ENCODE measurements around the gene MTOR. TPM values are rescaled to one million over a fixed set of nuclear protein-coding genes. Genes with fewer than 3 reads are reported as not detected.

The MTOR gene
- total and polyA plus RNA-seq, 10 of the 15 experiments (the other 5 are each of a cell fraction or from before 2014, with no cell fraction given): 6.6 to 41.8 (median 29.8) TPM

DNA sequence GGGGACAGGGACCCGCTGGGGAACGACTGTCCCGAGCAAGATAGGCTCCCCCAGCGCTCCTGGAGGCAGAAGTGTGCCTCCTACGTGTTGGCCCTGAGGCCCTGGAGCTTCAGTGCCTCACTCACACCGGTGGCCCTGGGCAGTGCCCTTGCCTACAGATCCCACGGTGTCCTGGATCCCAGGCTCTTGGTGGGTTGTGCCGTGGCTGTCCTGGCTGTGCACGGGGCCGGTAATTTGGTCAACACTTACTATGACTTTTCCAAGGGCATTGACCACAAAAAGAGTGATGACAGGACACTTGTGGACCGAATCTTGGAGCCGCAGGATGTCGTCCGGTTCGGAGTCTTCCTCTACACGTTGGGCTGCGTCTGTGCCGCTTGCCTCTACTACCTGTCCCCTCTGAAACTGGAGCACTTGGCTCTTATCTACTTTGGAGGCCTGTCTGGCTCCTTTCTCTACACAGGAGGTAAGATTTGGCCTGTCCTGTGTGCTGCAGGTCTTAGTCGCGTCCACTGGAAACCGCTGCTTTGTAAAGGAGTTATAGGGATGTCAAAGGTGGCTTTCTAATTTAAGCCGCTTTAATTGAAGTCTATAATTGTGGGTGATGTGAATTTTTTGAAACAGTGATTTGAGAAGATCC is 11.4 kb upstream of the MTOR start:
- ATAC-seq (peak; percentile 73), FAIRE-seq (no peak), DNase-seq (ENCODE audit: low read depth, low spot score) (no peak)
- Histone ChIP-seq H3K4me2 (ENCODE audit: control insufficient read depth, insufficient read depth) (peak overlapping the region; percentile 96), H3K27me3 (replicated peaks in 1 of 2; ENCODE audit: control insufficient read depth in 2 of 2, insufficient read depth in 2 of 2, low read length in 1 of 2) (no peaks in the 10 kb centered on the region), H3K9ac (ENCODE audit: control insufficient read depth, insufficient read depth, low read length) (peak overlapping the region; percentile 86), H3K79me2 (ENCODE audit: control insufficient read depth, insufficient read depth, low read length) (peaks cover 41% of the 10 kb centered on the region), H3K9me3 (replicated peaks; ENCODE audit: control insufficient read depth, insufficient read depth, low read length) (no peaks in the 10 kb centered on the region), H3K27ac (ENCODE audit: control insufficient read depth, insufficient read depth) (peak overlapping the region; percentile 93), H3K4me1 (ENCODE audit: control insufficient read depth, insufficient read depth, low read length) (no peaks in the 10 kb centered on the region), H2AFZ (ENCODE audit: control insufficient read depth, low read depth, low read length) (peak overlapping the region; percentile 93), H3K4me3 (peak overlapping the region; percentile 87), H3K36me3 (ENCODE audit: control insufficient read depth in 2 of 2, insufficient read depth in 2 of 2, low read length in 1 of 2) (no peaks in the 10 kb centered on the region), H4K20me1 (ENCODE audit: control insufficient read depth, insufficient read depth) (no peaks in the 10 kb centered on the region)
- CTCF ChIA-PET: interaction anchor here (1.4 kb wide), 1 partner anchor 372 kb away, joined by 4 read pairs; no protein-coding TSS in a partner anchor
- in situ Hi-C loops (cut with MboI): no loop called here
- POLR2A ChIA-PET: interaction anchor here (0.6 to 3.0 kb wide), 4 partner anchors 12 to 792 kb away, joined by 3 to 20 read pairs (median 4); partner anchors contain the start of genes MTOR and TARDBP
- SMC1A ChIA-PET (ENCODE audit: uncharacterized antibody, unreplicated experiment): no interaction called here
- under 1% methylated on average over 22 of the region's 22 CpGs for WGBS (ENCODE audit: insufficient coverage, insufficient replicate concordance, low lambda C conversion rate, missing lambda C conversion rate)
- RAD21 ChIA-PET (ENCODE audit: unreplicated experiment): interaction anchor here (1.8 kb wide), 1 partner anchor 11 kb away, joined by 7 read pairs; the partner anchor contains the start of gene MTOR
- TSS peak; percentile 77 for BruUV-seq (replicated peaks)
- intact Hi-C loops (cut with micrococcal nuclease; ENCODE audit: unreplicated experiment): no loop called here
- TF ChIP-seq FOXK2 (IDR thresholded peaks at IDR 0.05) (0 out of 2 replicates have a peak, but pooled peaks have one; percentile 3), POLR2AphosphoS5 (IDR thresholded peaks at IDR 0.05; ENCODE audit: low read length) (0 out of 2 replicates have a peak, but pooled peaks have one; percentile 7), CHD2 (IDR thresholded peaks at IDR 0.05; ENCODE audit: borderline replicate concordance, low read depth, low read length) (no peak), ATF7 (IDR thresholded peaks at IDR 0.05; ENCODE audit: low read depth) (no peak), SREBF2 (IDR thresholded peaks at IDR 0.05; ENCODE audit: low read length) (no peak), RUNX3 (IDR thresholded peaks at IDR 0.05; ENCODE audit: low read length) (0 out of 2 replicates have a peak, but pooled peaks have one; percentile 3), CREM (IDR thresholded peaks at IDR 0.05; ENCODE audit: low read depth) (0 out of 2 replicates have a peak, but pooled peaks have one; percentile 2), ASH2L (IDR thresholded peaks at IDR 0.05; ENCODE audit: borderline replicate concordance, low read depth) (0 out of 2 replicates have a peak, but pooled peaks have one; percentile 48)
